Type B pancreatic cell (in vitro differentiated cells): Measurements from ENCODE around the gene AKAP9. TPM values are rescaled to one million over a fixed set of nuclear protein-coding genes. Genes with fewer than 3 reads are reported as not detected.

Experiments used
- DNase-seq: peaks from one replicate; pipeline ENCODE4 v3.0.0; 2021; ENCODE audit warnings: mixed read lengths; ENCODE audit not compliant: unreplicated experiment; ENCODE audit errors: extremely low spot score
- H3K27ac Mint-ChIP-seq: 2 replicates; pipeline ENCODE4 v1.8.0; 2021; ENCODE audit warnings: mild to moderate bottlenecking, mixed read lengths
- H3K27me3 Mint-ChIP-seq: 2 replicates; pipeline ENCODE4 v1.8.0; 2021; ENCODE audit warnings: mixed read lengths
- H3K36me3 Mint-ChIP-seq: 2 replicates; pipeline ENCODE4 v1.8.0; 2021; ENCODE audit warnings: mixed read lengths
- H3K4me1 Mint-ChIP-seq: one replicate; pipeline ENCODE4 v1.8.0; 2021; ENCODE audit warnings: mixed read lengths; ENCODE audit not compliant: unreplicated experiment
- H3K4me3 Mint-ChIP-seq: 2 replicates; pipeline ENCODE4 v1.8.0; 2021; ENCODE audit warnings: mild to moderate bottlenecking, mixed read lengths
- H3K9me3 Mint-ChIP-seq: 2 replicates; pipeline ENCODE4 v1.8.0; 2021; ENCODE audit warnings: mixed read lengths
- total RNA-seq: library from RNA; stranded (reverse); gene quantifications from 2 replicates; pipeline ENCODE4 v1.2.1, GENCODE V29; 2021; ENCODE audit warnings: low replicate concordance
- TF ChIP-seq, protein P1 (sequence below): fragments of 200-600 bp; sonication (generic); conservative IDR thresholded peaks from 2 replicates; pipeline ENCODE4 v1.5.0; 2021; ENCODE audit warnings: antibody characterized with exemption, mild to moderate bottlenecking

Gene AKAP9
- total RNA-seq, 1 donor from 2014 or later = 63.1 TPM

- H3K4me3 Mint-ChIP-seq = no peak overlapping the region
- H3K4me1 Mint-ChIP-seq = peaks cover 18% of the 10 kb centered on the region
- H3K27me3 Mint-ChIP-seq = no peaks in the 10 kb centered on the region
- TF ChIP-seq, protein P1, sequence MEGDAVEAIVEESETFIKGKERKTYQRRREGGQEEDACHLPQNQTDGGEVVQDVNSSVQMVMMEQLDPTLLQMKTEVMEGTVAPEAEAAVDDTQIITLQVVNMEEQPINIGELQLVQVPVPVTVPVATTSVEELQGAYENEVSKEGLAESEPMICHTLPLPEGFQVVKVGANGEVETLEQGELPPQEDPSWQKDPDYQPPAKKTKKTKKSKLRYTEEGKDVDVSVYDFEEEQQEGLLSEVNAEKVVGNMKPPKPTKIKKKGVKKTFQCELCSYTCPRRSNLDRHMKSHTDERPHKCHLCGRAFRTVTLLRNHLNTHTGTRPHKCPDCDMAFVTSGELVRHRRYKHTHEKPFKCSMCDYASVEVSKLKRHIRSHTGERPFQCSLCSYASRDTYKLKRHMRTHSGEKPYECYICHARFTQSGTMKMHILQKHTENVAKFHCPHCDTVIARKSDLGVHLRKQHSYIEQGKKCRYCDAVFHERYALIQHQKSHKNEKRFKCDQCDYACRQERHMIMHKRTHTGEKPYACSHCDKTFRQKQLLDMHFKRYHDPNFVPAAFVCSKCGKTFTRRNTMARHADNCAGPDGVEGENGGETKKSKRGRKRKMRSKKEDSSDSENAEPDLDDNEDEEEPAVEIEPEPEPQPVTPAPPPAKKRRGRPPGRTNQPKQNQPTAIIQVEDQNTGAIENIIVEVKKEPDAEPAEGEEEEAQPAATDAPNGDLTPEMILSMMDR = no peak
- H3K27ac Mint-ChIP-seq = no peak overlapping the region
- peaks cover 22% of the 10 kb centered on the region for H3K36me3 Mint-ChIP-seq
- H3K9me3 Mint-ChIP-seq = no peaks in the 10 kb centered on the region
- no peak for DNase-seq
Measured at GRCh38 chr7:92053312-92053711, 112.7 kb downstream of the AKAP9 start.

- no peak for DNase-seq
- no peaks in the 10 kb centered on the region for H3K27me3 Mint-ChIP-seq
- peak overlapping the region; percentile 83 for H3K27ac Mint-ChIP-seq
- peaks cover 7% of the 10 kb centered on the region for H3K36me3 Mint-ChIP-seq
- H3K4me1 Mint-ChIP-seq = peaks cover 18% of the 10 kb centered on the region
- no peaks in the 10 kb centered on the region for H3K9me3 Mint-ChIP-seq
- no peak overlapping the region for H3K4me3 Mint-ChIP-seq
- TF ChIP-seq, protein P1 = no peak
Measured at GRCh38 chr7:92056286-92056685, 115.6 kb downstream of the AKAP9 start.

DNA sequence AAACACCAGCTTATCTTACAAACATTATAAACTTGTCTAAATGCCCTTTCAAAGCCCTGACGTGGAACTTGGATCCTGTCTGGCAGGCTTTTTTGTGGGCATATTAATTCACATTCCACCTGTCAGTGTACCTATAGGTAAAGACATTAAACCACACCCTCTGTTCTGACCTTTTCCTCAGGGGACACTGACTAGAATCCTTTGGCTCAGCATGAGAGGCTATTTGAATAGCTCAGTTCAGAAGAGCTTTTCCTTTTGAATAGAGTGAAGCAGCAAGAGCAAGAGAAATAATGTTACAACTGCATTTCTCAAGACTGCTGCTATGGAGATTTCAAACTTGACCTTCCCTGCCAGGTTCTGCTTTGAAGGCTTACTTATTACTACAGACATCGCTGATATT lies 116.7 kb downstream of the AKAP9 start:
- H3K4me1 Mint-ChIP-seq = peaks cover 18% of the 10 kb centered on the region
- H3K27me3 Mint-ChIP-seq = no peaks in the 10 kb centered on the region
- H3K36me3 Mint-ChIP-seq = peaks cover 8% of the 10 kb centered on the region
- H3K27ac Mint-ChIP-seq = peak overlapping the region; percentile 94
- peak overlapping the region; percentile 77 for H3K4me3 Mint-ChIP-seq
- TF ChIP-seq, protein P1 = no peak
- DNase-seq = no peak
- H3K9me3 Mint-ChIP-seq = no peaks in the 10 kb centered on the region

DNA sequence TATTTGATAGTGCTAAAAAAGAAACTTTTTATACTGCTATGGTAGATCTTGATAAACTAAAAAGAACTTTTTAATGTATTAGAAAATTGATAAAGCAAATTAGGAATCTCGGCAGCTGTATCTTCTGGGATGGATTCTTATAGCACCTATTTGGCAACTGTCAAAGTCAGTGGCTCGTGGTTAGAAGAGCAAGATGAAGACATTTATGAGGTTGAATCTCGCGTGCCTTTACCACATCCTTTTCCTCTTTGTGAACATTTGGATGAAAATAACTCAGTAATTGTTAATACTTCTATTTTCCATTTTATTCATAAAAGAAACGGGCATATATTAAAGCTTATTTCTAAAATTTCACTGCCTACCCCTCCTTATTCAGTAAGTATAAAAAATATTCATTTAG lies 117.4 kb downstream of the AKAP9 start:
- H3K4me1 Mint-ChIP-seq = peaks cover 18% of the 10 kb centered on the region
- no peak for DNase-seq
- H3K9me3 Mint-ChIP-seq = no peaks in the 10 kb centered on the region
- H3K36me3 Mint-ChIP-seq = peaks cover 5% of the 10 kb centered on the region
- H3K4me3 Mint-ChIP-seq = peak overlapping the region; percentile 77
- H3K27ac Mint-ChIP-seq = peak overlapping the region; percentile 94
- TF ChIP-seq, protein P1 = no peak
- H3K27me3 Mint-ChIP-seq = no peaks in the 10 kb centered on the region

DNA sequence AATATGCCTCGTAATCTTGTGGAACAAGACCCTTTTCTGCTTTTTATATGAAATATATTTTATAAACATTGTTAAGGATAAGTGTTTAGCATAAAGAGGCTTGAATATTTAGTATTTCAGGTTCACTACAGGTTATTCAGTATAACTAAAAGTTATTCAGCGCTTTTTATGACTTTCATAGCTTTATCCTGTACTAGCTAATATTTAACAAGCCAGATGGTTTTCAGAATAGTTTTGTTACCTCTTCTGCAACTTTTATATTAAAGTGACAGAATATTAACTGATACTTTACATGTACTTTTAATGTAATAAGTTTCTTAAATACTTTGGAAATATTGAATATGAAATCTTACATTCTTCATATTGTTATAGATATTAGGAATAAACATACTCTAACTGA lies 118.2 kb downstream of the AKAP9 start:
- no peak for DNase-seq
- Mint-ChIP-seq H3K27me3 (no peaks in the 10 kb centered on the region), H3K36me3 (peaks cover 5% of the 10 kb centered on the region), H3K27ac (no peak overlapping the region), H3K9me3 (no peaks in the 10 kb centered on the region), H3K4me3 (no peak overlapping the region), H3K4me1 (peaks cover 18% of the 10 kb centered on the region)
- TF ChIP-seq, protein P1 = no peak

- Mint-ChIP-seq H3K4me1 (peaks cover 15% of the 10 kb centered on the region), H3K36me3 (peaks cover 5% of the 10 kb centered on the region), H3K9me3 (no peaks in the 10 kb centered on the region), H3K4me3 (peak overlapping the region; percentile 46), H3K27ac (peak overlapping the region; percentile 45), H3K27me3 (no peaks in the 10 kb centered on the region)
- no peak for DNase-seq
- TF ChIP-seq, protein P1 = no peak
Measured at GRCh38 chr7:92061154-92061553, 120.5 kb downstream of the AKAP9 start.
